Tibial artery (tissue), 4 donors: ENCODE data around the gene C1orf210.
A peak's percentile ranks its signal among the peaks of the same experiment; 100 is the strongest.

Experiments
- DNase-seq, 2 donors: peaks; one replicate each; pipeline ENCODE4 v3.0.0-alpha.2; 2019
- H3K27ac ChIP-seq, 2 donors: fragments of 200-600 bp; sonication (generic) in 1 of 2; 1 replicate in 1 of 2; 2 replicates in 1 of 2; pipeline ENCODE4 v1.5.1; 2018 to 2019; ENCODE audit warnings: mild to moderate bottlenecking in 1 of 2
- H3K27me3 ChIP-seq, 2 donors: fragments of 200-600 bp; sonication (generic) in 1 of 2; one replicate each; pipeline versions ENCODE4 v1.5.1 to v1.6.0; 2016 to 2019
- H3K36me3 ChIP-seq, 3 donors: fragments of 200-600 bp; sonication (generic) in 2 of 3; one replicate each; pipeline ENCODE4 v1.5.1; 2016 to 2019; ENCODE audit warnings: mild to moderate bottlenecking in 2 of 3
- H3K4me1 ChIP-seq, 4 donors: fragments of 200-600 bp; sonication (generic) in 2 of 4; 1 replicate in 3 of 4; 2 replicates in 1 of 4; pipeline ENCODE4 v1.5.1; 2016 to 2019
- H3K4me3 ChIP-seq, 2 donors: fragments of 200-600 bp; sonication (generic) in 1 of 2; 1 replicate in 1 of 2; 2 replicates in 1 of 2; pipeline ENCODE4 v1.5.1; 2018 to 2019; ENCODE audit warnings: mild to moderate bottlenecking in 2 of 2
- H3K9me3 ChIP-seq, 3 donors: fragments of 200-600 bp; sonication (generic) in 1 of 3; one replicate each; pipeline ENCODE4 v1.5.1; 2016 to 2019
- intact Hi-C: fragments of 100-400 bp; cut with DNase I; formaldehyde crosslinking; loops from one replicate; pipeline ENCODE4 v1.15.0; 2023; ENCODE audit warnings: low total_unique reads
- TF ChIP-seq, protein P1 (sequence below), 2 experiments: fragments of 200-600 bp in 1 of 2; fragments of 450-650 bp in 1 of 2; IDR thresholded peaks; one replicate each; pipeline ENCODE4 v1.5.1; 2017 to 2019; ENCODE audit warnings: antibody characterized with exemption in 2 of 2, mild to moderate bottlenecking in 1 of 2, moderate library complexity in 1 of 2

The C1orf210 gene

DNA sequence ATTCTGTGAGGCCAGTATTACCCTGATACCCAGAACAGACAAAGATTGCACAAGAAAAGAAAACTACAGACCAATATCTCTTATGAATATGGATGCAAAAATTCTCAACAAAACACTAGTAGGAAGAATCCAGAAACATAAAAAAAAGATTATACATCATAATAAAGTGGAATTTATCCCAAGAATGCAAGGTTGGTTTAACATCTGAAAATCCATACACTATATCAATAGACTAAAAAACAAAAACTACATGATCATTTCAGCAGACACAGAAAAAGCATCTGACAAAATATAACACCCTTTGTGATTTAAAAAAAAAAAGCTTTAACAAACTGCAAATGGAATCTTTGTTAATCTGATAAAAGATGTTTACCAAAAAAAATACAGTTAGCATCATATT is 40.0 kb upstream of the C1orf210 start:
- H3K9me3 ChIP-seq: peaks cover 0 to 13% (median 4%) of the 10 kb centered on the region in 3 donors
- TF ChIP-seq, protein P1, sequence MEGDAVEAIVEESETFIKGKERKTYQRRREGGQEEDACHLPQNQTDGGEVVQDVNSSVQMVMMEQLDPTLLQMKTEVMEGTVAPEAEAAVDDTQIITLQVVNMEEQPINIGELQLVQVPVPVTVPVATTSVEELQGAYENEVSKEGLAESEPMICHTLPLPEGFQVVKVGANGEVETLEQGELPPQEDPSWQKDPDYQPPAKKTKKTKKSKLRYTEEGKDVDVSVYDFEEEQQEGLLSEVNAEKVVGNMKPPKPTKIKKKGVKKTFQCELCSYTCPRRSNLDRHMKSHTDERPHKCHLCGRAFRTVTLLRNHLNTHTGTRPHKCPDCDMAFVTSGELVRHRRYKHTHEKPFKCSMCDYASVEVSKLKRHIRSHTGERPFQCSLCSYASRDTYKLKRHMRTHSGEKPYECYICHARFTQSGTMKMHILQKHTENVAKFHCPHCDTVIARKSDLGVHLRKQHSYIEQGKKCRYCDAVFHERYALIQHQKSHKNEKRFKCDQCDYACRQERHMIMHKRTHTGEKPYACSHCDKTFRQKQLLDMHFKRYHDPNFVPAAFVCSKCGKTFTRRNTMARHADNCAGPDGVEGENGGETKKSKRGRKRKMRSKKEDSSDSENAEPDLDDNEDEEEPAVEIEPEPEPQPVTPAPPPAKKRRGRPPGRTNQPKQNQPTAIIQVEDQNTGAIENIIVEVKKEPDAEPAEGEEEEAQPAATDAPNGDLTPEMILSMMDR (IDR thresholded peaks at IDR 0.05): no peak
- H3K36me3 ChIP-seq: peaks cover 0 to 8% (median 0%) of the 10 kb centered on the region in 3 donors
- DNase-seq: no peak
- no peaks in the 10 kb centered on the region for H3K27me3 ChIP-seq
- no peak overlapping the region for H3K4me3 ChIP-seq
- H3K4me1 ChIP-seq: peaks cover 0 to 9% (median 4%) of the 10 kb centered on the region in 4 donors
- H3K27ac ChIP-seq: no peak overlapping the region
- intact Hi-C loops: no loop called here

DNA sequence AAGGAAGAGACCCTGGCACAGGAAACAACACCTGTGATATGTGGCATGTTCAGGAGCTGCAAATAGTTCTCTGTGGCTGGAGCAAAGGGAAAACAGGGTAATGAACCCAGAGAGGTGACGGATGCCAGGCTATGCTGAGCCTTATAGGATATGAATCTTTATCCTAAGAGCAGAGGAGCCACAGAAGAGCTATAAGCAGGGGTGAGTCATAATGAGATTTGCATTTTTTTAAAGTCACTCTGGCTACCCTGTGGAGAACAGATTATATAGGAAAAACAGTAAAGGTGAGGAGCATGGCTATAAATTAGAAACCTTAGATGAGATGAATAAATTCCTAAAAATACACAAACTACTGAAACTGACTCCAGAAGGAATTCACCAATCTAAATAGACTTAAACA is 39.4 kb upstream of the C1orf210 start:
- TF ChIP-seq, protein P1 (IDR thresholded peaks at IDR 0.05): no peak
- no peak for DNase-seq
- Histone ChIP-seq H3K4me3 (no peak overlapping the region), H3K27ac (no peak overlapping the region), H3K9me3 (peaks cover 0 to 13% (median 4%) of the 10 kb centered on the region in 3 donors), H3K36me3 (peaks cover 0 to 8% (median 0%) of the 10 kb centered on the region in 3 donors), H3K4me1 (peaks cover 0 to 3% (median under 1%) of the 10 kb centered on the region in 4 donors), H3K27me3 (no peaks in the 10 kb centered on the region)
- intact Hi-C loops: no loop called here

DNA sequence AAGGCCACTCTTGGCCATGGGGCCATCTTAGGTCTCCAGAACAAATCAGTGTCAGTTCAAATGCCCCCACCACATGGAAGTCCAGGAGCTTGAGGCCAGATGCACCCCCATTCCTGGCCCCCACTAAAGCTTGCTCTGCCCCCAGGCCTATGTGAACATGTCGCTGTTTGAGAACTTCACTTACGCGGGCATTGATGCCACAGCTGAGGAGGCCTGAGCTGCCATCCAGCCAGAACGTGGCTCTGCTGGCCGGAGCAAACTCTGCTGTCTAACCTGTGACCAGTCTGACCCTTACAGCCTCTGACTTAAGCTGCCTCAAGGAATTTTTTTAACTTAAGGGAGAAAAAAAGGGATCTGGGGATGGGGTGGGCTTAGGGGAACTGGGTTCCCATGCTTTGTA is 37.1 kb upstream of the C1orf210 start:
- peak in 1 of 2 donors; percentile 21 for DNase-seq
- Histone ChIP-seq H3K4me3 (no peak overlapping the region), H3K27me3 (no peaks in the 10 kb centered on the region), H3K36me3 (peaks cover 0 to 8% (median 0%) of the 10 kb centered on the region in 3 donors), H3K9me3 (peaks cover 0 to 8% (median 0%) of the 10 kb centered on the region in 3 donors), H3K27ac (no peak overlapping the region), H3K4me1 (no peaks in the 10 kb centered on the region)
- TF ChIP-seq, protein P1 (IDR thresholded peaks at IDR 0.05): no peak
- intact Hi-C loops: no loop called here

DNA sequence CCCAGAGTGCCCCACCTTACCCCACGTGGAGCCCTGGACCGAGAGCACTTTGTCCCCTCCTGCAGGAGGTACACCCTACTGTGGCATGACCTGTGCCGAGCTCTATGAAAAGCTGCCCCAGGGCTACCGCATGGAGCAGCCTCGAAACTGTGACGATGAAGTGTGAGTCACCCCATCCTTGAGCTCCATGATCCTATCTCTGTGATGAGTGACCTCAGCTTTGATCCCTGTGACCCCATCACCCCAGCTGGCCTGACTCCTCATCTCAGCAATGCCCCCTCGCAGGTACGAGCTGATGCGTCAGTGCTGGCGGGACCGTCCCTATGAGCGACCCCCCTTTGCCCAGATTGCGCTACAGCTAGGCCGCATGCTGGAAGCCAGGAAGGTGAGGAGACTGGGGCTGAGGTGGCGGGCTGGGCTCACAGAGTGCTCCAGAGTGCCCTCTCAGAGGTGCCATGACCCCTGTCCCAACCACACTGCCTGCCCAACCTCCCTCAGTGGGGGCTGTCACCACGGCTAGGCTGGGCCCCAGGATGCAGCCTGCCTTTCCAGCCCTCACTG is 36.0 kb upstream of the C1orf210 start:
- H3K4me1 ChIP-seq: no peaks in the 10 kb centered on the region
- intact Hi-C loops: no loop called here
- TF ChIP-seq, protein P1 (IDR thresholded peaks at IDR 0.05): no peak
- no peaks in the 10 kb centered on the region for H3K27me3 ChIP-seq
- H3K27ac ChIP-seq: no peak overlapping the region
- peaks cover 0 to 8% (median 0%) of the 10 kb centered on the region in 3 donors for H3K9me3 ChIP-seq
- no peak overlapping the region for H3K4me3 ChIP-seq
- DNase-seq: peak in 1 of 2 donors; percentile 58
- peaks cover 0 to 8% (median 0%) of the 10 kb centered on the region in 3 donors for H3K36me3 ChIP-seq

DNA sequence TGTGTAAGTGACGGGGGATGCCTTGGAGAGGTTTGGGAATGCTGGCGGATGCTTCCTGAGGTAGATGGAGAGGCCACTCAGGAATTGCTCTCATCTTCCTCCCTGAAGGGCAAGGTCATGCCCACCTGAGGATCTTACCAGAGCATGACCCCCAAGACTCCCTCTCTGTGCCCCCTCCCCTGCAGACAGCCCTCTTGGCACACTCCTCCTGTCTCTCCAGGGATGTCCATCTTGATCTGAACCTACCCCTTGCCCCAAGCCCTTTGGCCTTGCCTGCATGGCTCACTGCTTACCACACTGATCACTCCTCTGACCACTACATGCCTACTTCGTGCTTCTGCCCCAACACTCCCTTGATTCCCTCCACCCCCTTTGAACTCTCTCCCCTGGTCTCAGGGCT is 34.4 kb upstream of the C1orf210 start:
- TF ChIP-seq, protein P1 (IDR thresholded peaks at IDR 0.05): no peak
- Histone ChIP-seq H3K36me3 (peaks cover 0 to 7% (median 0%) of the 10 kb centered on the region in 3 donors), H3K27me3 (no peaks in the 10 kb centered on the region), H3K9me3 (peaks cover 0 to under 1% (median 0%) of the 10 kb centered on the region in 3 donors), H3K4me1 (no peaks in the 10 kb centered on the region), H3K4me3 (no peak overlapping the region), H3K27ac (no peak overlapping the region)
- DNase-seq: peak in 1 of 2 donors; percentile 48
- intact Hi-C loops: no loop called here
